Ramos (cell line): ENCODE measurements around the gene DSC3.

ENCODE experiments used
- in situ Hi-C: fragments of 300-500 bp; cut with MboI; formaldehyde crosslinking; loops from one replicate; pipeline ENCODE4 v1.14.3; 2022; ENCODE audit warnings: low sequenced_read_pairs; ENCODE audit not compliant: unreplicated experiment

The DSC3 gene

DNA sequence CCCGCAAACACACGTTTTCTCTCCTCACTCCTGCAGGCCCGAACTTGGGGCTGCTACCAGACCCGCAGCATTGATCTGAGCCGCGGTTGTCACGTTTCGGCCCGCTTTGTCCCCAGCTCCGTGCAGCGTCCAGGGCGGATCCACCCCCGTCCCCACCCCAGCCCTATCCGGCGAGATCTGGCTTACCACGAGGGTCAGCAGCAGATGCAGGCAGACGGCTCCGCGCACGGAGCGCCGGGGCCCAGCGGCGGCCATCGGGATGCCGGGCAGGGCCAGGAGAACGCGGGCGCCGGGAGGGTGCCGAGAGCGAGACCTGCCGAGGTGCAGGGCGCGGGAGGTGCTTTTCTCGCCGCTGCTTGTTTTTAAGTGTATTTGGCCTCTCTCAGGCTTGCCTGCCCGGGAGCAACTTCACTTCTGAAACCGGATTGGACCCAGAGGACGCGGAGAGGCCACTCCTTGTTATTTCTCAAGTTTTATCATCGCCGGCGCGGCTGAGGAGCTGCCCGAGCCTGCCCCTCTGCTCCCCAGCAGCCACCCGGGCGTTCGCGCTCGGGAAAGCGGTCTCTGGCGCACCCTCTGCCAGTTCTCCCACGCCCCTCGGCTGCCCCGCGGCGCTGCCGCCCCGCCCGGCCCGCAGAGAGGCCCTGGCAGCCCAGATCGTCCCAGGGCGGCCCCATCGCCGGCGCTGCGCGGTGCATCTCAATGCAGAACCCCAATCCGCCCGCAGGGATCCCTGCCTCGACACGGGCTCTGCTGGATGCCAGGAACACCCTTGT lies at the start of gene DSC3:
Gene DSC3, minus strand, starts transcription at position 337 of the 776 bp plus-strand sequence. Its CDS starts 82 bp downstream, at position 255.
- in situ Hi-C loops, result no loop called here

DNA sequence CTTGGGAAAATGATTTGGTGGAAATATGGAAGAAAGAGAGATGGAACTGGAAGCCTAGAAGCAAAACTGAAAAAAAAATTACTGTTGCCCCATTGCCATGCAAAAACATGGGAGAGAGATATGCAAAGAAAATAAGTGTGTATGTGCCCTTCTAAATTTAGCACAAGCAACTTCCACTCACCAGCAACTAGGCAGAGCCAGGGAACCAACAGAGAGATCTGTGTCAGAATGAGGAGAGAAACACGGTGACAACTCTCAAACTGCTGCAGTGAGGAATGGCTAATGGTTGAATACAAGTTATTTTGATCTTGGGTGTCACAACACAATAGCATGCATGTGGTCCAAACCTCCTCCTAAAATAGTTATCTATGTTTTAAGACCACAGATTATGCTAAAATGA lies 48.8 kb upstream of the DSC3 start:
- in situ Hi-C loops, result no loop called here

DNA sequence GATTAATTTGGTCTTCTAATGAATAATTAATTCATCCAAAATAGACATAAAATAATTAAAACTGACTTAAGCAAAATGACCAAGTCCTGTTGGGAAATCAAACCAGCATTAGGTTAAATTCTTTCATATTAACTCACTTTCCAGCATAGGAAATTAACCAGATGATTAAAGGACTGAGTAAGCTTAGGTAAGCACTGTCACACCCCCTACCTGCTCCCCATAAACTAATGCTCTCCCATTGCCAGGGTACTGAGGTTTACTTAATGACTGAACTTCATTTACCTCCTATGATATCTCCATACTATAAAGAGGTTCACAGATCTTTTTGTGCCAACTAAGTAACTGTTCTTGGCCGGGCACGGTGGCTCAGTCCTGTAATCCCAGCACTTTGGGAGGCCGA lies 46.0 kb upstream of the DSC3 start:
- in situ Hi-C loops, result no loop called here

DNA sequence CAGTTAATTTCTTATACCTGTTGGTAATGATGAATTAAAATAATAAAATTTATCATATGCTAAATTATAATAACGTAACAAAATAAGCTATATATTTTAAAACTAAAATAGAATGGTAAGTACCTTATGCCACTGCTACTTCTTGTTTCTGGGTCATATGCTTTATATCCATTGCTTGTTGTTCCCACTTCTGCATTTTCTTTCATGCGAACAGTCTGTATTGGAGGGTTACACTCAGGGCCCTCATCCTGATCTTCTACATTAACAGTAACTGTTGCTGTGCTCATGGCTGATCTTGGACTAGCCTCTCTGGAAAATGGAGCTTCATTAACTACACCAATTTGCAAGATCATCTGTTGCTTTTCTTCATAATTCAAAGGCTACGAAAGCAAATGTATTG lies 37.4 kb upstream of the DSC3 start:
- in situ Hi-C loops, result no loop called here

DNA sequence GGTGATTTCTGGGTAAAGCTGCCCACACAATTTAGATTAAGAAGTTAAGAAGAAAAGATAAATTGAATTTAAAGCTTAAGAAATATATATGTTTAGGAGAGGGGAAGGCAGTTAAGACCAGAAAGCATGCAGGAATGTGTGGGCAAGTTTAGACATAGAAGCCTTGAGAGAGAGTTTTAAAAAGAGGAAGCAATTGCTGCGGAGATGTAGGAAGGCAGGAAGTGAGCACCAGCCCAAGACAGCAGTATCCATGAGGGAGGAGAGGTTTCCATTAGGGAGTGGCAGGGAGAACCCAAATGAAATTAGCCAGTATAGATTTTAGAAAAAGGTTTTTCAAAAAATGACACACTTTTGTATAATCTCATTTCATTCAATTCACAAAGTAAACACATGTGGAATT lies 35.3 kb upstream of the DSC3 start:
- in situ Hi-C loops, result no loop called here

DNA sequence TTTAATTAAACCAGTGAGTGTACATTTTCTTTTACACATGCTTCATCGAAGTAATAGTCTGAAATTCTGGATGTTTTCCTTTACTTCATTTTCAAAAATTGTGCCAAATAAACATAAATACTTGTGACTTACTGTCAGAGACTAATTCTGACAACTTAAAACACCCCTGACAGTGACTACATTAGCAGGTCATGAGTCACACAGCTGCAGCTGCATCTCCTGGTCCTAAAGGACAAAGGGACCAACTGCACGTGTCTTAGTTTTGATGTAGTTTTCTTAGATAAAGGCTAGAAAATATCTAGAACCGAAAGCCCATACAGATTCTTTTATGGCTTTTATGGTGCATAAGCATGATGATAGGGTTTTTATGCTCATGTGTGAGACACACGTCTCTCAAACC lies 29.6 kb upstream of the DSC3 start:
- in situ Hi-C loops, result no loop called here

DNA sequence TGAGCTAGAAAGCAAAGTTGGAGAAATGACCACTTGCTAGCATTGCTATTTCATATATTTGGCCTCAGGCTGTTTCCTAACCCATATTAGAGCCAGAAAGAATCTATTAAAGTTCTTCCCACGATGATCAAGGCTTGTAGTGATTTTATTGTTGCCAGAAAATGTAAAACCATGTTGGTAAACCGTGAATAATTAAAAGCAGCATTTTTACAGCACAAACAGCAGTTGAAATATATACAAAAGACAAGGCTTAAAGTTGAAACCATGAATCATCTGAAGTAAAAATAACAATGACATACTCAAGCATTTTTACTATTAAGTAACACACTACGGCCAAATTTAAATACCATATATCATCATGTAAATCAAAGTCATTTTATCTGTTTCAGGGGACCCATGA lies 27.7 kb upstream of the DSC3 start:
- in situ Hi-C loops, result no loop called here

DNA sequence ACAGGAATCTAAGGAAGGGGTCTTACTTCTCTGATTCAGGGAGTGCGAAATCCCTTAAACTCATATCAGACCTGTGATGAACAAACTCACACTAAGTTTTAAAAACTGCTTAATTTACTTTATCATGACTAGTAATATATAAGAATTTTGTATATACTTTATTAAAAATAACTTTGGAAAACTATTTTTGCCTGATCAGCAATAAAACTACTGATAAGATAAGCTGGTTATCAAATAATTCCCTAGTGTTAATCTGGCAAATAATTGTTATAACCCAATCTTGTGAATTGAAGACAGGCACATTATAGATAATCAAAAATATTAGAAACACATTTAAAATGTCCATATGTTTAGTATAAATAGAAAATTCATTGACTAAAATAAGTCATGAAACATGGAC lies 23.7 kb upstream of the DSC3 start:
- in situ Hi-C loops, result no loop called here

DNA sequence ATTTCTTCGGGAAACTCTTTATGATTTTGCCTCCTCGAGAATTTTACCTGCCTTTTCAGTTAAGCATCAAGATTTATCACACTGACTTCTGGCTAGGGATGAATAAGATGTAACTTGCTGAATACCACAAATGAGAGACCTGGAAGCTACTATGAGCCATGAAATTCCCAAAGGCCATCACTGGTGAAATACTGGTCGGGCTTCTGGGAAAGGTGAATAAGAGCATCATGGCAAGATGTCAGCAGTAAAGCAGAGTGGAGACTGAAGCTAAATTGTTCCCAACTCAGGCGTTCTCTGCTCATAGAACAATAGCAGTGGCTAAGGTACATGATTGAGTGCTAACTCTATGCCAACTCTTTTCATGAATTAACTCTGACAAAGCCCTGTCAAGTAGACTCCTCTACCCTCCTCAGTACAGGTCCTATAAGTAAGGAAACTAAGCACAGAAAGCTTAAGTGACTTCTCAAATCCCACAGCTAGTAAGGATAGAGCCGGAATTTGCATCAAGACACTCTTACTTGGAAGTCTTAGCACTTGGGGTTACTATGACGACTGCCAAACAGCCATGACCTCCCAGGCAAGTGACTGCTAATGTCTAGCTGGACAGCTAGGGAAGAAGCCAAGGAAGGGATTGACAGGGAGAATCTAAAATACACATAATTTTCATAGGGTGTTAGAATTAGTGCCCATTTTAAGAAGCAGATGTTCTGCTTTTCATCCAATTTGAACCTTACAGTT lies 22.7 kb upstream of the DSC3 start:
- in situ Hi-C loops, result no loop called here

DNA sequence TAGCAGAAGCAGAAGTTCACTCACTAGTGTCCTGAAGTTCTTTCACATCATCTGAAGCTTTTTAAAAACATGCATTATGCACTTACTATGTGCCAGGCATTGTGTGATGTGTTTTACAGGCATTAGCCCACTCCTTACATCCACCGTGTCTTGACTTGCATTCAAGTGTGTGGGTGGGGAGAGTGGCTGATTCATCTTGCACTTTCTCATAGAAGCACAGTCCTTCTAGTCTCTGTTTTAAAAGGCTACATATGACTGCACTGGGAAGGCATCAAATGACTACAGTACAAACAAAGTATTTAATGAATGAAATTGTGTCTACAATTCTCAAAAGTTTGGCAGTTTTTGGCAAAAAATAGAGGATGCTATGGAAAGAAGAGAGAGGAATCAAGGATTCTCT lies 21.6 kb upstream of the DSC3 start:
- in situ Hi-C loops, result no loop called here

DNA sequence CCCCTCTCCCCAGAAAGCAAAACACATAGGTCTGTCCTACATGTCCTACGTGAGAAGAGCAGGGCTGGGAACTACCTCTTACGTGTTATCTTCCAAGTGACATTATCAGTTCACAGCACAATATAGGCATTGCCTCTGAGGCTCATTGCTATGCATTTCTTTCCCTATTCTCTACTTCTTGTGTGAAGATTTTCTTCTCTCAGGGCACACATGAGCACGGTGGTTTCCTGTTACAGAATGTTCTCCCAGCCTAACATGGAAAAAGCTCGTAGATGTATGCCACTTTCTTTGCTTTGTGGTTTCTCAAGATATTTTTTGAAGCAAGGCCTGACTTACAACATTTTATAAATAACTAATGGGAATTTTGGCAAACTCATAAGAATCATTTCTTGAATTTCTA lies 19.4 kb upstream of the DSC3 start:
- in situ Hi-C loops, result no loop called here

DNA sequence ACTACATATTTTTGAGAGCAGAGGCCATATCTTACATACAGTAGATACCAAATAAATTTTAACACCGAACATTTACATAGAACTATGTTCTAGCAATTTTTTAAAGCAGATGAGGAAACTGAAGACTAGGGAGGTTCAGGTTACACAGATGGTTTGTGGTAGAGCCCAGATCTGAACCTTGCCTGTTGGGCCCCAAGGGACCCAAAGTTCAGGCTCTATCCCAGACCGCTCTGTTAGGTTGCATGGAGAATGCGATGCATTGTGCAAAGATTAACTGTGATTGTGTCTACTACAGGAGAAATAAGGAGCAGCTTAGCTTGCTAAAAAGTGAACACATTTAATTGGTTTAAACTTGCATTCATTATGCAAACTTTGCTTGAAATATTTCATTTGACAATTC lies 16.4 kb upstream of the DSC3 start:
- in situ Hi-C loops, result no loop called here

DNA sequence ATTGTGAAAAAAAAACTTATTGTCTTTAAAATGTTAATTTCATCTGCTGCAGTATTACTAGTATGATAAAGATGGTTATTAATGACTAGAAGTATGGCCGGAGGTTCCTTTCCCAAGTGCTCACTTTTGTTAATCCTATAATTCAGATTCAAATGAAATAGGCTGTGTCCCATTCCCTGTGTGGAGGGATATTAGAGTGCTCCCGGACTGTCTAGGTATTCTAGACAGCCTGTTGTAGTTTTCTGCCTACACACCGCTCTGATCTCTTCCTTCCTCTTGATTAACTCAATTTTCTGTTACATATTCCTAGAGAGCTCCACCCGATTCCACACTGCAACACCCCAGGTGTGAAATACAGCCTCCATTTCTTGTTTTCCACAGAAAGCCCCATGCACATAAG lies 15.4 kb upstream of the DSC3 start:
- in situ Hi-C loops, result no loop called here

DNA sequence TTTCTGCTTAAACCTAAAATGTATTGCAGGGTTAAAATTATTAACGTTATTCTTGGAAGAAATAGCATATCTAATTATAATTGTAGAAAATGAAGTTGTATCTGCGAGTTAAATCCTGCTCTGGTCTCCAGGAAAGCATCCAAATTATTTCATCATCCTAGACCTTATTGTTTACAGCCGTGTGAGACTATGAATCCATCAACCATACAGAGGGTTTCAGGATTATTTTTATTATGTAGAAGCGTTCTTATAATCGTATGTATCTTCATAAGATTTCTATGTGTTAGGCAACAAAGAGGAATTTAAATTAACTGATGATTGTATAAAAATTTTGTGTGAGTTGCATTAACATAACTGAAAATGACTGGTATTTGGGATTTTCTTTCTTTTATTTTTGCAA lies 14.5 kb upstream of the DSC3 start:
- in situ Hi-C loops, result no loop called here

DNA sequence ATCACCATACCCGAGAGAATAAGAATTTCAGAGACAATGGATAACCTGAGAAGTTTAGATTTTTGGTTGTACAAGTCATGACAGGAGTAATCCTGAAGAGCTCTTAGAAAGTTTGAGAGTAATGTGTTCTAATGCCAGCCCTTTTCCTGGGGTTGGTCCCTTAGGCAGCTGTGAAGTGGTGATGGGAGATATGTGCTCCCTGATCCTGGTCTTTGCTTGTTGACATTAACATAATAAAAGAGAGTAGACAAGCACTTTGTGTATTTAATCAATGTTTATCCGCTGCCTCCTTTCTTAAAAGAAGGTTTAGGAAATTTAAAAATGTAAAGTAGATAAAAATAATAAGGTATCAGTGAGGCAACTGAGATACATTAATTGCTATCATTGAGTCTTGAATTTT lies 13.8 kb upstream of the DSC3 start:
- in situ Hi-C loops, result no loop called here

DNA sequence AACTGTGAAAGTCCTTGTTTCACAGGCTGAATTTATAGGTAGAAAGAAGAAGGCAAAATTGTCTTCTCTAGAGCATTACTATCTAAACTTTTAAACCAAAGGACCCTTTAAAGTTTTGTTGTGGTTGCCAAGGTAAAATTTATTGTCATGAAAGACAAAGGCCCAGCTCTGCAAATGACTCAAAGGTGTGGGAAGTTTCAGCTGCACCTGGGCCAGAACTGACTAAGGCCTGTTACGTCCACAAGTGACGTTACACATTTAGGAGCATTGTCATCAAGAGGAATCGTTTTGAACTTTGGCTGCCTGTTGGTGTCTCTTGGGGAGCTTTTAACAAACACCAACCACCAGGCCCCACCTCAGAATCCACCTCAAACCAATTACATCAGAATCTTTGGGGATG lies 8.1 kb upstream of the DSC3 start:
- in situ Hi-C loops, result no loop called here

DNA sequence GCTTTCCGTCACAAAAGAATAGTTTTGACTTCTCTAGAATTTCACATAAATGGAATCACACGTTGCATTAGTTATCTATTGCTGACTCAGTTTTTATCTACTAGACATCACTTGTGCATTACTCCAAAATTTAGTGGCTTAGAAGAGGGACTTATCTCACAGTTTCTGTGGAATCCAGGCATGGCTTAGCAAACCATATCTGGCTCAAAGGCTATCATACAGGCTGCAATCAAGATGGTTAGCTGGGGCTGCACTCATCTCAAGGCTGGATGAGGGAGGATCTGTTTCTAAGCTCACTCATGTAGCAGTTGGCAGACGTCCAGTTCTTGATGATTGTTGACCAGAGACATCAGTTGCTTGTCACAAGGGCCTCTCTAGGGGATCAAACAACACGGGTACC lies 6.6 kb upstream of the DSC3 start:
- in situ Hi-C loops, result no loop called here

DNA sequence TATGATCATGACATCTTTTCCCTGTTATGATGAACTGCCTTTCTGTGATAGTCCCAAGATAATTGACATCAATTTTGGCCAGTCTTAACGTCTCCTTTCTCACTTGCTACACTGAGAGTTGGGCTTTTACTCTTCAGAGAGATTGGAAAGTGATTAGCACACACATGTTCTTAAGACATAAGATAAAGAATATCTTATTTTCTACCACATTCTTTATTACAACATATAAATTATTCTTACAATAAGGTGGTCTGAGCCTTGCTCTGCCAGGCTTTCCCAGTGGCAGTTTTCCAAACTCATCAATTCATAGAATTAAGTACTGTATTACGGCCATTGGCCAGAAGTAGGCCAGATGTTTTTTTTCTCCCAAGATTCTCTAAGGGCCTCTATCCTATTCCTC lies 5.7 kb upstream of the DSC3 start:
- in situ Hi-C loops, result no loop called here

DNA sequence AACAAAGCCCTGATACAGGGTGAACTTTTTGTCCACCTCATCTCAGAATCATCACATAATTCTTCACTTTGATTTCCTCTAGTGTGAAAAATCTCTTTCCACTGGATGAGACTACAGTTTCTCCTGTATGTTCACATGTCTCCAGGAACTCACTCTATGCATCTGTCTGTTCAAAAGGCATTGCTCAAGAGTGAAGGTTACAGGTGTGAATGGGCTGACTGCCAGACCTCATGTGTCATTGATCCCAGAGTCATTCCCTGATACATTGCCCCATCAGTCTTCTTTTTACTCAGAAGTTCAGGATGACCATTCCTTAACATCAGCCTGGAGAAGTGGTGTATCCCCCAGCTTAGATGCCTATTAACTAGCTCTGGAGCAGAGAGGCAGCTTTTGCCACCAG lies 4.4 kb upstream of the DSC3 start:
- in situ Hi-C loops, result no loop called here

DNA sequence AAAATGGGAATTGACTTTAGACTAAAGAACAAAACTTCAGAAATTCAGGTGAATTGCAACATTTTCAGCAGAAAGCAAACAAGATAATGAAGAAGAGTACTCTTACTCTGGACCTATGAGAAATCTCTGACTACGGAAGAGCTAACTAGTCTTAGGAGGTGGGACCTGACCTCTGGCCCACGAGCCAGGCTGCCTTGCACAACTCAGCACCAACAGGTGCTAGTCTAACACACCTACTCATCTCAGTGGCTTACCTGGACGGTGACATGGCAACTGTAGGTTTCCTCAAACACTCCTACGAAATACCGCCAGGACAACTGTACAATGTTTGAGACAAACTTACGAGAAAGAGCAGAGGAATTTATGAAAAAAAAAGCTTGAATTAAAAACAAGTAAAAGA lies 3.1 kb upstream of the DSC3 start:
- in situ Hi-C loops, result no loop called here

DNA sequence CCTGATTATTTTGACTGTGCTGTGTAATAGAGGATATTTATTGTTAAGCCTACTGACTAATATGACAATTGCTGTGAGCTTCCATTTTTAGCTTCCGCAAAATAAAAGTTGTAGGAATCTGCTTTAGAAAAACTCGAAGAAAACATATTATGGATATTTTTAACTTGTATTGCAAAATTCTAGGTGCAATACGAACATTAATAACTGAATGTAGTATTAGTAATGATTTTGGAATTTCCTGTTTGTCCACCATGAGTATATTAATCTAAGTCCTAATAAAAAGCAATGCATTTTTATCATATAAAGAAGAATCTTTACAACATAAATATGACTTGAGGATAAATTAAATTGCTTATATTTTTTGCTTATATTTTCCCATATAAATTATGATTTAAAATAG lies 2.4 kb upstream of the DSC3 start:
- in situ Hi-C loops, result no loop called here

DNA sequence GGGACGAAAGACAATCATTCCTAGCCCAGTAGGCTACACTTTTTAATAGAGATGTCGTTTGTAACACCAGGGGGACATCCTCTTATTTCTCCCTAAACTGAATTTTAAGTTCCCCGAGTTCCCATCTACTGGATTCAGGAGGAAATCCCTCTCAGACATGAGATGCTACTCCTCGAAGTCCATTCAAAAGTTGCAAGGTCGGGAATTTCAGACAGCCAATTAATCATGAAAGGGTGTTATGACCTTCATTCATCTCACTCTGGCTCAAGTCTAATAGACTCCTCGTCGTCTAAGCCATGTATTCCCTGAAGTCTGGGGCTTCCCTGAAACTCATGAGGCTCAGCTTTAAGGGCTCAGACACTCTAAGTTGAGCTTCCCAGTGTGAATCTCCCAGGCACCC lies 1.2 kb upstream of the DSC3 start:
- in situ Hi-C loops, result no loop called here
